Medulla oblongata (tissue), 1 donor: Measurements from ENCODE around the gene IAH1.

Experiments
- DNase-seq: peaks from one replicate; pipeline ENCODE4 v3.0.0-alpha.2; 2015; ENCODE audit errors: extremely low spot score

Gene IAH1, protein sequence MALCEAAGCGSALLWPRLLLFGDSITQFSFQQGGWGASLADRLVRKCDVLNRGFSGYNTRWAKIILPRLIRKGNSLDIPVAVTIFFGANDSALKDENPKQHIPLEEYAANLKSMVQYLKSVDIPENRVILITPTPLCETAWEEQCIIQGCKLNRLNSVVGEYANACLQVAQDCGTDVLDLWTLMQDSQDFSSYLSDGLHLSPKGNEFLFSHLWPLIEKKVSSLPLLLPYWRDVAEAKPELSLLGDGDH

DNA sequence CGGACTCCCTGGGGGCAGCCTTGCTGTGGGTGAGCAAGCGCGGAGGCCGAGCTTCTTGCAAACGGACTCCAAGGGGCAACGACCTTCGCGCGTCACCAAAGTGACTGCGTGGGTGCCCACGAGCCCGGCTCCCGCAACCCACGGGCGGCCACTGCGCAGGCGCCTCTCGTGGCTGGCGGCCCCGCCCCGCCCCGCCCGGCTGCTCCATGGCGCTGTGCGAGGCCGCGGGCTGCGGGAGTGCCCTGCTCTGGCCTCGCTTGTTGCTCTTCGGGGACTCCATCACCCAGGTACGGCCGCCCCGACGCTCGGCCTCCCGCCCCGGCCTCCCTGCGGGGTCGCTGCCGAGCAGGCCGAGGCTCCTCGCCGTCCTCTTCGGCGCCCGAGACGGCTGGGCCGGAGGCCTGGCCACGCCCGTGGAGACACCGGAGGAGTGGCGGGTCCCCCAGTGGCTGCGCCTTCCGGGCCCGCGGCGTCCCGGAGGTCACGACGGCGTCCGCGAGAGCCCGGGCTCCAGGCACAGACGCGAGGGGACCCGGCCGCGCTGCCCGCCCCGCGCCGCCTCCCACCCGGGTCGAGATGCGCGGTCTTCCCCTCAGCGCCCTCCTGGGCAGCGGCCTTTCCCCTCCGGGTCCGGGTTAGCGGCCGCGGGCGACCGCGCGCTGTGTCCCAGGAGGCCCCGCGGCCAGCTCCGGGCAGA is at the start of gene IAH1:
TSS of gene IAH1 (plus strand) at position 191 of the 697 bp plus-strand sequence. CDS start at position 207, 16 bp downstream.
- DNase-seq = peak; percentile 77

DNA sequence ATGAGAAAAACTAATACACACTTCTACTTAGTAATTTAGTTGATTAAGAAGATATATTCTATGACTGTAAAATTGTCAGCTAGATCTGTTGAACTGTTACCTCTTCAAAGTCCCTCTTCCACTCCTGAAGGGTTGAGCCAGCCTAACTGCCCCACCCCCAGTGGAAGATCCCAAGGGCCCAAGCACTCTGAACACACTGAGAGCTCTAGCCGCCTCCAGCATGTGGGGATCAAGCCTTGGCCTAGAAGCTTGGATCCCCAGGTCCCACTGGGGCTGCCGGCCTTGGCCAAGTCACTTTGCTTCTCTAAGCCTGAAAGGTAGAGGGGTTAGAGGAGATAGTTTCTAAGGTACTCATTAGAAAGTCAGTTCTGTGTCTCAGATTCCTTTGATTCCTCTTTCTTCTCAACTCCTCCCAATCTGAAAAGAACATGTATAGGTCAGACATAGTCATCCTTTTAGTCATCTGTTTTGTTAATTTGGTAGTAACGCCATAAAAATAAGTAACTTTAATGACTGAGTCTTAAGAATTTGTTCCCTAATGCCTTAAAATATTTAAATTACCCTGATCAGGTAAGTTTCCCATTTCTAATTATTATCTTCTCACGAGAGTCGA is 45.3 kb upstream of the IAH1 start:
- no peak for DNase-seq

DNA sequence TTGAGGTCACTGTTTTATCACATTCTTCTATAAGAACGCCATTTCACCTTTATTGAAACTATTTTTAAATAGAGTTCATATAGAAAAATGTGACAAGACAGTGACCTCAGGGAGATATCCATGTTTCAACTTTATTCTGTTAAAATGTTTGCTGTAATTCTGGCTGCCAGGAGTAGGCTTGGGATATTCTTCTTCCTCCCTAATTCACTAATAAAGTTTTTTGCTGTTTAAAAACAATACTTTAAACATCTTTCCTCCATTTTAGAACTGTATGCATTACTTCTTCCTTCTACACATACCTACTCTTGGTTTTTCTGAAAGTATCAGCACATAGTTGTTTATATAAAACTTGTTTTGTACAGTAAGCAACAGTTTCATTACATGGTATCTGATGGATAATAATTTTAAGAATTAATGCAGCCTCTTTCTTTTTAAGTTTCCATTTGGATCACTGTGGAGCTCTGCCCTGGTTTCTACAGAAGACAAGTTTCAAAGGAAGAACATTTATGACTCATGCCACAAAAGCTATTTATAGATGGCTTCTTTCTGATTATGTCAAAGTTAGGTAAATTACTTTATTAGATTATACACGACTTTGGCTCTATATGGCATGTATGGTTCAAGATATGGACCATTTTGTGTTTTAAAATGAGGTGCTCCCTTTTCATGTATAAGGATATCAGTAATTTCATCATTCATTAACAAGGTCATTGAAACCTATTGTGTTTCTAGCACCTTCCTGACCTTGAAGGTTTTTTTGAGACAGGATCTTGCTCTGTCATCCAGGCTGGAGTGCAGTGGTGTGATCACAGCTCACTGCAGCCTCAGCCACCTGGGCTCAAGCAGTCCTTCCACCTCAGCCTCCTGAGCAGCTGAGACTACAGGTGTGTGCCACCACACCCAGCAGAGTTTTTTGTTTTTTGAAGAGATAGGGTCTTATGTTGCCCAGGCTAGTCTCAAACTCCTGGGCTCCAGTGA is 43.7 kb upstream of the IAH1 start:
- DNase-seq = no peak

DNA sequence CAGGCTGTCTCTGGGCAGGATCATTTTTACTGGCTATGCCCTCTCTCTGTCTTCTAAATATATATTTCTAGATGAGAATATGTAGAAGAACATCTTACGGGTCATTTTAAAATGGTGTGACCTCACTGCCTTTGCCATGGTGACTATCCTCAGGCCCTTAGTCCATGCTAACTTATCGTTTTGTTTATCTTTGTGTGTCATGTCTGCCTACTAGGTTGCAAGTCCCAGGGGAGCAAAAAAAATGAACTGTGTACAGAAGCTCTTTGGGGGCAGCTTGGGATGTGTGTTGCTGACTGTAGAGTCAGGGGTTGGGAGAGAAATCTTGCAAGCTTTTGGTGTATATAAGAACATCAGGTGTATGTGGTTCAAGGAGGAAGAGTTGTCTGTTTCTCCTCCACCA is 39.9 kb upstream of the IAH1 start:
- DNase-seq = no peak

DNA sequence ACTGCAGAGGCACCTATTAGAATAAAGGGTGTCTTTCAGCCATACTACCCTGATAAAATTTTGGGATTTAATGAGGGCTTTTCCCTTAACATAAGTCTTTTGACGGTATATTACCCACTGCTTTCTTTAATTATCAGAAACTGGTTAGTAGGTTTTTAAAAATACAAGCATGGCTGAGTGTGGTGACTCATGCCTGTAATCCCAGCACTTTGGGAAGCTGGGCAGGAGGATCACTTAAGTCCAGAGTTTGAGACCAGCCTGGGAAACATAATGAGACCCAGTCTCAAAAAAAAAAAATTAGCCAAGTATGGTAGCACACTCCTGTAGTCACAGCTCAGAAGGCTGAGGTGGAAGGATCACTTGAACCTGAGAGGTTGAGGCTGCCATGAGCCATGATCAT is 34.8 kb upstream of the IAH1 start:
- DNase-seq = no peak

DNA sequence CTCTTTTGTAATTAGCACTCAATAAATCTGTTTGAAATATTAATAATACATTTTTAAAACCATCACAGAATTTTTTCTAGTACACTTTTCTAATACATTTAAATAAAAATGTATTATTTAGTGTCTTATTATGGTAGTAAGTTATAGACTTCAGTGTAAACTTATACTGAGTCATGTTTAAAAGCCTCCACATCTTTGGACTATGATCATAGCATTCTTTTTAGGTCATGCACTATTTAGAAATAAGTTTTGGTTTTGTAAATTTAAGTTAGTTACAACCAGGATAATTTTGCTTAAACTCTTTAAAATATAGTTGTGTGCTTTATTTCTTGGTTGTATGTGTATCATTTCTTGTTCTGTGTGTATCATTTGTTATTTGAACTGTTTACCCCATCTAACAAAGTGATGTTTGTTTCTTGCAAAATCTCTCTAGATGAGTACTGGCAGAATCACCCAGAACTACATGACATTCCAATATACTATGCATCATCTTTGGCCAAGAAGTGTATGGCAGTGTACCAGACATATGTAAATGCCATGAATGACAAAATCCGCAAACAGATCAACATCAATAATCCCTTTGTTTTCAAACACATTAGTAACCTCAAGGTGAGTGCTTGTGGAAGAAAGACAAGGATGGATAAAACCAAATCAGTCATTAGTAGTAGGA is 34.2 kb upstream of the IAH1 start:
- DNase-seq = peak; percentile 22

DNA sequence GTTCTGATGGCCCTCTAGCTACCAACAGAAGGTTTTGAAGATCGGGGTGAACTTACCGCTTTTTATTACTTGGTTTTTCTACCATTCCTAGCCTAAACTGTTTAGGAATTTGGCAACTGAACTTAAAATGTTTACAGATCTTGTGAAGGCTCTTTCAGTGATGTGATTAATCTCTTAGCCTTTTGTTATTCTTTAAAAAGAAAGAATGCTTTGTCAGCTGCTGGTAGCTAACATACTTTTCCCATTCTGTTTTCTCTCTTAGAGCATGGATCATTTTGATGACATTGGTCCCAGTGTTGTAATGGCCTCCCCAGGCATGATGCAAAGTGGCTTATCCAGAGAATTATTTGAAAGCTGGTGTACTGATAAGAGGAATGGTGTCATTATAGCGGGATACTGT is 32.8 kb upstream of the IAH1 start:
- peak; percentile 30 for DNase-seq

DNA sequence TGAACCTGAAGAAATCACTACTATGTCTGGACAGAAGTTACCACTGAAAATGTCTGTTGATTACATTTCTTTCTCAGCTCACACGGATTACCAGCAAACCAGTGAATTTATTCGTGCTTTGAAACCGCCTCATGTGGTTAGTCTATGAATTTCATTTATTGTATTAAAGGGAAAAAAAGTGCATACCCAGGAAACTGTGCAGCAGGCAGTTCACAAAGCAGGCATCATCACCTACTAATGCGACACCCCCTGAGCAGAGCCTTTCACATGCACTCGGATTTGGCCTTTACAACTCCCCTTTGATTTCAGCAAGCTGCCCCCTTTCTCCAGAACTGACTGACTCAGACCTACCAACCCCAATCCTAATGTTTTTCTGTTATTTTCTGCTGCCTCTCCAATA is 30.8 kb upstream of the IAH1 start:
- no peak for DNase-seq

DNA sequence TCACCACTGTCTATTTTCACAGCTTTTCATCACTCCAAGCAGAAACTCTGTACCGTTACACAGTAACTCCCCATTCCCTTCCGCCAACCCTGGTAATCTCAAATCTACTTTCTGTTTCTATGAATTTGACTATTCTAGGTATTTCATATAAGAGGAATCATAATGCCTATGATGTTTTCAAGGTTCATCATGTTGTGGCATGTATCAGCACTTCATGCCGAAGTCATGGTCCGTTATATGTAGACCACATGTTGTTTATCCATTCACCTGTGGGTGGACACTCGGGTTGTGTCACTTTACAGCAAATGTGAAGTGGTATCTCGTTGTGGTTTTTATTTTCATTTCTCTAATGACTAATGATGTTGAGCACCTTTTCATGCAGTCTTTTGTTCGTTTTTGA is 29.3 kb upstream of the IAH1 start:
- no peak for DNase-seq

DNA sequence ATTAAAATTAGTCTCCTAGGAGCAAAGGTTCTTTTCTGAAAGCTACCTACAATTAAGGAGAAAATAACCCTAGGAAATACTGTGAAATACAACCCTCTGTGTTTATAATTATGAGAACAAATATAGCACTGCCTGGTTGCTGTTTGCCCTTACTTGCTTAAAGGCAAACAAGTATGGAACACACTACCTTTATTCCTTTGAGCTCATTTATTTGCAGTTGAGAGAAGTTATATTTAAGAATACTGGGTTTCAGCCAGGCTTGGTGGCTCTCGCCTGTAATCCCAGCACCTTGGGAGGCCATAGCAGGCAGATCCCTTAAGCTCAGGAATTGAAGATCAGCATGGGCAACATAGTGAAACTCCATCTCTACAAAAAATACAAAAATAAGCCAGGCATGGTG is 23.1 kb upstream of the IAH1 start:
- DNase-seq = no peak

DNA sequence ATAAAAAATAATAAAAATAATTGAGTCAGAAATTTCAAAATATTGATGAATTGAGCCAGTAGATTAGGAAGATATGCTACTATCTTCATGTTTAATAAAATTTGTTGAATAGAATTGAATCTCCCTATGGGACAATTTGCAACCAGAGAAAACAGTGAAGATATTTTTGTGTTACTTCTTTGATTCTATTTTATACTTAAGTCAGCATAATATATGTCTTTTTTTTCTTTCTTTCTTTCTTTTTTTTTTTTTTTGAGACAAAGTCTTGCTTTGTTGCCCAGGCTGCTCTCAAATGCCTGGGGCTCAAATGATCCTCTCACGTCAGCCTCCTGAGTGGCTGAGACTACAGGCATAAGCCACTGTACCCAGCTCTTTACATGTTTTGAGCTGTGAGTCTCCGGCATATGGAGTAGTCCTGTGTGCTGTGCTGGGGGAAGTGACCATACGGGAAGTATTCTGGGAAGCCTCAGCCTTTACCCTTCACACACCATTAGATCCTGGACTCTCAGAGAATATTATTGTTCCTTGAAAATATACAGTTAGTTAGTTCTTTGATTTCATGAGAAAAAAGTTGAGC is 13.8 kb upstream of the IAH1 start:
- no peak for DNase-seq

DNA sequence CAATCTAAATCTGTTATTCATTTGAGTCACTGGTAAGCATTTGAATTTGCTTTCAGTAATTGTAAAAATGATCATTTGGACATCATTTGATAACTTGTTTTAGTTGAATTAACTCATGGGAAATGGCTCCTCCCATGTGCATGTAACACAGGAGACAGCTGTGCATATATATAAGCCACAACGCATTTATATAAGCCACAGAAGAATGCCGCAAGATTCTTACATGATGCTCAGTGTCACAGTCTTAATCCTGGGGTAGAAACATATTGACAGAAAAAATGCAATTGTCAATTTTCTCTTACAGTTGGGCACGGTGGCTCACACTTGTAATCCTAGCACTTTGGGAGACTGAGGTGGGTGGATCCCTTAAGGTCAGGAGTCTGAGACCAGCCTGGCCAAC is 13.3 kb upstream of the IAH1 start:
- no peak for DNase-seq

DNA sequence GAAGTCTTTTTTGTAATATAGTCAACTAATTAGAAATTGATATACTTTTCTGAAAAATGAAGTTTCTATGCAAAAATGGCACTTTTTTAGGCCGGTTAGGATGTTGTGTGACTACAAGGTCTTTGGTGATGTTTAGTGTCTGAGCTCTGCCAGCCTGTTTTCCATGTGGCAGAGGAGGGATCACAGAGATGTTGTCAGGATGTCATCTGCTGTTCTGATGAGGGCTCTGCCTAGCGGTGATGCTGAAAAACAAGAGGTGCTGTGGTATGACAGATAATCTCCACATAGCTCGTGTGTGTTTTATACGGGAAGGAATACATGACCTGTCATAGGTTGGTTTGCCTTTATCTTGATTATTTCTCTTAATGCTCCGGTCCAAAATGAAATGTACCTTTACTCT is 12.0 kb upstream of the IAH1 start:
- DNase-seq = no peak

DNA sequence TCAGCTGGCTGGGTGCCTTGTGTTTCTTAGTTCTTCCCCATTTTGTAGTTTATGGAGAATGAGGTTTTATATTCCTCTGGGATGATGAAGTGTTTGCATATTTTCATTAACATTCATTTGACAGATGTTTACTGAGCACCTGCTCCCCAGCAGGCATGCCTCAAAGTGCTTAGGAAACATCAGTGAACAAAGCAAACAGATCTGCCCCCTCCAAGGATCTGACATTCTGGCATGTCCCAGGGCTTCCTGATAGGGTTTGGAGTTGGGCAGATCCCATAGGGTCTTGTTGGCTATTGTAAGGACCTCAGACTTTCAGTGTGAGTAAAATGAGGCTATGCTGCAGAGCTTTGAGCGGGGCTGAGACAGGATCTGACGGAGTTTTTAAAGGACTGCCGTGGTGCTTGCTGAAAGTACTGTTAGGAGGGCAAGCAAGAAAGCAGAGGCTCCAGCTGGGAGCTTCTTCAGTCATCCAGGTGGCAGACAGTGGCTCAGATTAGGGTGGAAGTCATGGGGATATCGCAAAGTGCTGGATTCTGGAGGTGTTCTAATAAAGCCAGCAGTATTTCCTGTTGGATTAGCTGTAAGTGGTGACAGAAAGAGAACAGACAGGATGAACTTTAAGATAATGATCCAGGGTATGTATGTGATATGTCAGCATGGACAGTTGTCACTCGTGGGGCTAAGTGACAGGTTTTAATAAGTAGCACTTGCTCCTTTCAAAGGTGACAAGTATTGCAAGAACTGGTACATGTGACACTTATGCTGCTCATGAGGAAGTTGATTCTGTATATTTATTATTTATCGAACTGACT is 11.3 kb upstream of the IAH1 start:
- no peak for DNase-seq

DNA sequence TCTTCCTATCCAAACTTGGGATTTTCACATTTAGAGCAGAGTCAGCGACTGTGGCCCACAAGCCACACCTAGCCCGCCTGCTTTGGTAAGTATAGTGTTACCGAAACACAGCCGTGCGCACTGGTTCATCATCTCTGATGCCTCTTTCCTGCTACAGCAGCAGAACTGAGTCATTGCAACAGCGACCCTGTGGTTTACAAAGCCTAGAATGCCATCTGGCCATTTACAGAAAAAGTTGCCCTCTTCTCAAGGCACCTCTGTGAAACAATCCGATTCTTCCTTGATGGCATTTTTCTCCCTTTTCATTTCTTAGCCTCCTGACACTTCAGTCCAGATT is 10.7 kb upstream of the IAH1 start:
- no peak for DNase-seq

DNA sequence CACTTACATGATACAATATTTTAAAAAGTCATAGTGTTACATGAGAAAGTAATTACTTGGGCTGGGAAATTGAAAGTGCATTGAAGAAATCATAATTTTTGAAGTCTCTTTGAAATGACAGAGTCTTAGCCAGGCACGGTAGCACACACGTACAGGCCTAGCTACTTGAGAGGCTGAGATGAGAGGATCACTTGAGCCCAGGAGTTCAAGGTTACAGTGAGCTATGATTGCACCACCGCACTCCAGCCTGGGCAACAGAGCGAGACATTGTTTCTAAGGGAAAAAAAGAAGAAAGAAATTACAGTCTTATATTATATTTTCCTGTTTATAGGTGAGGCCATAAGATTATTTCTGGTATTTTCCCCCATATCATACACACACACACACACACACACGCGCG is 9.2 kb upstream of the IAH1 start:
- no peak for DNase-seq

DNA sequence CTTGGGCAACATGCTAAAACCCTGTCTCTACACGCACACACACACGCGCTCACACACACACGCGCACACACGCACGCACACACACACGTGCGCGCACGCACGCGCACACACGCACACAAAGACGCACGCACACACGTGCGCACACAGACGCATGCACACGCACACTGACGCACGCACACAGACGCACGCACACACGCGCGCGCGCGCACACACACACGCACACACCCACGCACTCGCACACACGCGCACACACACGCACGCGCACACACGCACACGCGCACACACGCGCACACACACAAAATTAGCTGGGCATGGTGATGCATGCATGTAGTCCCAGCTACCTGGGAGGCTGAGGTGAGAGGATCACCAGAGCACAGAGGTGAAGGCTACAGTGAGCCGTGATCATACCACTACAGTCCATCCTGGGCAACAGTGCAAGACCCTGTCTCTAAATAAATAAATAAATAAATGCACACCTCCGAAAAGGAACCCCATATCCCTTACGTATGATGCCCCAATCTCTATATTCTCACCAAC is 8.1 kb upstream of the IAH1 start:
- DNase-seq = no peak

DNA sequence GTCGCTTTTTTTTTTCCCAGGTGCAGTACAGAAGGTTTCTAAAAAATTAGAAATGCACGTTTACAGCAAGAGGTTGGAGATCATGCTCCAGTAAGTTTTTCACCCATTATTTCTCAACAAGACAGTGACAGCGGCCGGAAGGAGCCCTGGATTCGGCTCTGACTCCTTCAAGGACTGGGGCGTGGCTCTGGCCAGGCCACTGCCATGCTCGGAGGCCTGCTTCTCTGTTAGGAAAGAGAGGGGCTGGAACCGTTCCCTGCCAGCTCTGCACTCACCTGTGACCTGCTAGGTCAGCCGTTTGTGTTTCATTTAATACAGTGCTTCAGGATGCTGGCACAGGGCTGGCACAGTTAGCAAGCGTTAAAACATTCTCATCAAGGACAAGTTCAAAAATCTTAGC is 6.7 kb upstream of the IAH1 start:
- DNase-seq = no peak

DNA sequence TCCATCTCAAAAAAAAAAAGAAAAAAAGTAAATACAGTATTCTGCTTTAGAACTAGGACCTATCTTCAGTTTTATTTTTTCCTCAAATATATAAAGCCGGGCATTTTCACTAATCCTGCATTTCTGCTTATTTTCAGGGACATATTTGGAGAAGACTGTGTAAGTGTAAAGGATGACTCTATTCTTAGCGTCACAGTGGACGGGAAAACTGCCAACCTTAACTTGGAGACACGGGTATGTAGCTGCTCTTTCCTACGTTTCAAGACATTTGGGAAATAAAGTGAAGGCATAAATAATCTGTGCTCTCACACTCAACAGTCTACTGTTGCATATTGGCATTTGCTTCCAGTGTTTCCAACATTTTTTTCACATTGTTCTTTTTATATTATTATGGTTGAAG is 3.1 kb upstream of the IAH1 start:
- no peak for DNase-seq

DNA sequence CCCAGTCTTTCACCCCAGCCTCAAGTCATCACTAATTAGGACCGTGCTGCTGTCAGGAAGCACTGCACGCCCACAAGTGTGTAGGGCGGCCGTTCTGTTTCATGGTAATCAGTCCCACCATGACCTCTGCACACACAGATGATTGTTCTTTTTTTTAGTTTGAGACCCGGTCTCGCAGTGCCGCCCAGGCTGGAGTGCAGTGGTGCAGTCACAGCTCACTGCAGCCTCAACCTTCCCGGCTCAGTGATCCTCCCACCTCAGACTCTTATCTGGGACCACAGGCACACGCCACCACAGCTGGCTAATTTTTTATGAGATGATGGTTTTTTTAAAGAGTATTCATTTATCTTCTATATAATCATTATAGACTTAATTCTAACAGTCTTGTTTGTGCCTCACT is 1.8 kb upstream of the IAH1 start:
- no peak for DNase-seq
